Lower leg skin (tissue), 3 donors: ENCODE data around the gene FAM107B.

ENCODE experiments used
- CTCF ChIP-seq, 3 donors: fragments of 450-650 bp; IDR thresholded peaks; one replicate each; pipeline ENCODE4 v1.5.1; 2016; ENCODE audit warnings: antibody characterized with exemption in 3 of 3, mild to moderate bottlenecking in 3 of 3, moderate library complexity in 2 of 3
- POLR2A ChIP-seq, 2 donors: fragments of 450-650 bp; IDR thresholded peaks; one replicate each; pipeline ENCODE4 v1.6.1; 2016 to 2017; ENCODE audit warnings: antibody characterized with exemption in 2 of 2, mild to moderate bottlenecking in 1 of 2, moderate library complexity in 1 of 2

- TF ChIP-seq POLR2A (IDR thresholded peaks at IDR 0.05): no peak
- no peak for TF ChIP-seq CTCF (IDR thresholded peaks at IDR 0.05)
Observed at GRCh38 chr10:14574885-14575284, 199.8 kb downstream of the FAM107B start.
